Lung (tissue), 12 donors: ENCODE results near the gene FAM107A. TPM values are rescaled to one million over a fixed set of nuclear protein-coding genes. Genes with fewer than 3 reads are reported as not detected.

Experiments used
- ATAC-seq: fragments of 200-7000 bp; cut with Tn5 transposase; one replicate; pipeline ENCODE4 v1.9.1; 2020; ENCODE audit warnings: moderate number of reproducible peaks; ENCODE audit not compliant: insufficient read depth, low FRiP score
- DNase-seq, 3 donors: peaks; one replicate each; pipeline ENCODE4 v3.0.0-alpha.2; 2013 to 2017
- H3K27ac ChIP-seq, 2 donors: one replicate each; pipeline ENCODE4 v1.5.1; 2013; ENCODE audit warnings: mild to moderate bottlenecking in 2 of 2, moderate library complexity in 2 of 2, control low read depth in 1 of 2, inconsistent platforms in 1 of 2, low read depth in 1 of 2, low read length in 1 of 2
- H3K27me3 ChIP-seq, 3 donors: one replicate each; pipeline ENCODE4 v1.5.1; 2013; ENCODE audit warnings: low read length in 2 of 3; ENCODE audit not compliant: control insufficient read depth in 3 of 3, insufficient read depth in 3 of 3
- H3K36me3 ChIP-seq, 4 donors: one replicate each; pipeline ENCODE4 v1.5.1; 2013; ENCODE audit warnings: low read length in 4 of 4, mild to moderate bottlenecking in 1 of 4, moderate library complexity in 1 of 4; ENCODE audit not compliant: control insufficient read depth in 4 of 4, insufficient read depth in 4 of 4
- H3K4me1 ChIP-seq, 5 donors: one replicate each; pipeline ENCODE4 v1.5.1; 2013; ENCODE audit warnings: low read length in 5 of 5, mild to moderate bottlenecking in 2 of 5, moderate library complexity in 1 of 5; ENCODE audit not compliant: control insufficient read depth in 5 of 5, insufficient read depth in 5 of 5
- H3K4me3 ChIP-seq: one replicate; pipeline ENCODE4 v1.5.1; 2013; ENCODE audit warnings: mild to moderate bottlenecking, control low read depth, moderate library complexity
- H3K9ac ChIP-seq, 2 donors: one replicate each; pipeline ENCODE4 v1.5.1; 2013; ENCODE audit warnings: low read length in 2 of 2, control low read depth in 1 of 2; ENCODE audit not compliant: insufficient read depth in 1 of 2
- H3K9me3 ChIP-seq, 4 donors: one replicate each; pipeline ENCODE4 v1.5.1; 2013; ENCODE audit warnings: low read length in 3 of 4, mild to moderate bottlenecking in 1 of 4, moderate library complexity in 1 of 4; ENCODE audit not compliant: control insufficient read depth in 4 of 4, insufficient read depth in 3 of 4
- WGBS, 2 donors: extraction: QIAGEN DNeasy Blood & Tissue Kit; methylation state at CpG; one replicate each; pipeline ENCODE4 v1.1.7; 2013; 5-methylcytosine and 5-hydroxymethylcytosine counted together
- polyA plus RNA-seq, 2 donors: library from polyadenylated mRNA; stranded (reverse); fragments of 200-250 nt; gene quantifications; one replicate each; pipeline ENCODE4 v1.2.1, GENCODE V29; 2013
- total RNA-seq, 2 donors: library from RNA; depleted of rRNA in 1 of 2; stranded (reverse); fragments of >200 nt in 1 of 2; gene quantifications; one replicate each; pipeline ENCODE4 v1.2.1, GENCODE V29; 2014 to 2021
- TF ChIP-seq, protein P1 (sequence below): IDR thresholded peaks from 2 replicates; pipeline ENCODE4 v1.5.1; 2012; ENCODE audit warnings: mild to moderate bottlenecking; ENCODE audit errors: control extremely low read depth, extremely low read depth
- donor health status: control.
- donor health status: control.
- donor health status: Bipolar disorder and iron deficiency.
- donor health status: healthy.
- donor health status: DM: yes; HTN: yes; CAD: no.

FAM107A gene
- total and polyA plus RNA-seq, 4 donors = 4.2 to 83.6 (median 34.7) TPM

DNA sequence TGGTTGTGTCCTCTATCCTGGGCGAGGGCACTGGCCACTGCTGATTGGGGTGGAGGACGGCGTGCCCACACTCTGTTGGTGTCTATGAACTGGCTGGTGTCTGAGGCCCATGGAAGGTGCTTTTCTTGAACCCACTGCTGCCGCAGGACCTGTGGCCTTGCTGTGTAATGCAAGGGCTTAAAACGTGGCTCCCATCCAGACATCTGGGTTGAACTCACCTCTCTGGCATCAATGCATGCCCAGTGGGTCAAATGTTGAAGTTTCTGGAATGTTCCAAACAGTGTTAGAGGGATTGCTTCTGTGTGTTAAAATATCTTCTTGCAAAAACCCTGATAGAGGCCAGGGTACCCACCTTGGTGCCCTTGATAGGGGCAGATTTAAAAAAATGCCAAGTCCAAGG, 46.8 kb upstream of the FAM107A start:
- ATAC-seq = no peak
- 85 to 86% methylated on average over 5 of the region's 5 CpGs for WGBS, 2 donors
- Histone ChIP-seq H3K4me1 (peaks cover 0 to 22% (median 15%) of the 10 kb centered on the region in 5 donors), H3K9ac (no peak overlapping the region), H3K27ac (no peak overlapping the region), H3K27me3 (no peaks in the 10 kb centered on the region), H3K36me3 (no peaks in the 10 kb centered on the region), H3K4me3 (no peak overlapping the region), H3K9me3 (no peaks in the 10 kb centered on the region)
- TF ChIP-seq, protein P1, sequence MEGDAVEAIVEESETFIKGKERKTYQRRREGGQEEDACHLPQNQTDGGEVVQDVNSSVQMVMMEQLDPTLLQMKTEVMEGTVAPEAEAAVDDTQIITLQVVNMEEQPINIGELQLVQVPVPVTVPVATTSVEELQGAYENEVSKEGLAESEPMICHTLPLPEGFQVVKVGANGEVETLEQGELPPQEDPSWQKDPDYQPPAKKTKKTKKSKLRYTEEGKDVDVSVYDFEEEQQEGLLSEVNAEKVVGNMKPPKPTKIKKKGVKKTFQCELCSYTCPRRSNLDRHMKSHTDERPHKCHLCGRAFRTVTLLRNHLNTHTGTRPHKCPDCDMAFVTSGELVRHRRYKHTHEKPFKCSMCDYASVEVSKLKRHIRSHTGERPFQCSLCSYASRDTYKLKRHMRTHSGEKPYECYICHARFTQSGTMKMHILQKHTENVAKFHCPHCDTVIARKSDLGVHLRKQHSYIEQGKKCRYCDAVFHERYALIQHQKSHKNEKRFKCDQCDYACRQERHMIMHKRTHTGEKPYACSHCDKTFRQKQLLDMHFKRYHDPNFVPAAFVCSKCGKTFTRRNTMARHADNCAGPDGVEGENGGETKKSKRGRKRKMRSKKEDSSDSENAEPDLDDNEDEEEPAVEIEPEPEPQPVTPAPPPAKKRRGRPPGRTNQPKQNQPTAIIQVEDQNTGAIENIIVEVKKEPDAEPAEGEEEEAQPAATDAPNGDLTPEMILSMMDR = no peak
- no peak for DNase-seq

DNA sequence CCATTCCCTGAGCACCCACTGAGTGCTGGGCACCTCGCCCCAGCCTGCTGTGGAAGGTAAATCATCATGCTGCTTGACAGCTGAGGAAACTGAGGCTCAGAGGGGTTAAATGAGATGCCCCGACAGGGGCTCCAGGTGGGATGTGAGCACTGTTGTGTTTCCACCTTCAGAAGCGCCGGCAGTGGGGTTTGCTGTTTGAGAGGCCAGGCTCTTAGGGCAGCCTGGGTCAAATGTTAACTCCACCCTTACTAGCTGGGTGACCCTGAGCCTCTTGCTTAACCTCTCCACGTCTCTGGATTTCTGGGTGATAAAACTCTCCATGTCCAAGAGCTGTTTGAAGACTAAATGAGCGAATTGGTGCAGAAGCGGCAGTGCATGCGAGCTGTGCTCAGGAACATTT, 46.3 kb upstream of the FAM107A start:
- Histone ChIP-seq H3K4me3 (no peak overlapping the region), H3K36me3 (no peaks in the 10 kb centered on the region), H3K9me3 (no peaks in the 10 kb centered on the region), H3K4me1 (peaks cover 0 to 18% (median 14%) of the 10 kb centered on the region in 5 donors), H3K27me3 (no peaks in the 10 kb centered on the region), H3K9ac (no peak overlapping the region), H3K27ac (no peak overlapping the region)
- 72 to 77% methylated on average over 8 of the region's 8 CpGs for WGBS, 2 donors
- DNase-seq (no peak), ATAC-seq (no peak)
- TF ChIP-seq, protein P1 = no peak

DNA sequence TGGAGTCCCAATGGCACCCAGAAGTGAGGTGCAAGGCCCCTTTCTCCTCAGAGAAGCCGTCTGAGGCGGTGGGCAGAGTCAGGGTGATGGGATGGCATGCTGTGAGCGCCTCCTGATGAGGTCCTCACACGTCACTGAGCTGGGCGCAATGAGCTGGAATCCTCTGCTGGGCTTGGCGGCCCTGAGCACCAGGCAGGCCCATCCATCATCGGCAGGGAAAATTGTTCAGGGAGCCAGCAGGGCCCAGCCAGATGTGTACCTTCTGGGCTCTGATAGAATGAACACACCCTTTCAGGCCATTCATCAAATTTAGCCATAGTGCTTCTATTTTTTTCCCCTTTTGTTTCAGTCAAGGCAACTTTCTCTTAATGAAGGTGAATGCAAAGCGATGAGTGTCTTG, 45.7 kb upstream of the FAM107A start:
- TF ChIP-seq, protein P1 = no peak

DNA sequence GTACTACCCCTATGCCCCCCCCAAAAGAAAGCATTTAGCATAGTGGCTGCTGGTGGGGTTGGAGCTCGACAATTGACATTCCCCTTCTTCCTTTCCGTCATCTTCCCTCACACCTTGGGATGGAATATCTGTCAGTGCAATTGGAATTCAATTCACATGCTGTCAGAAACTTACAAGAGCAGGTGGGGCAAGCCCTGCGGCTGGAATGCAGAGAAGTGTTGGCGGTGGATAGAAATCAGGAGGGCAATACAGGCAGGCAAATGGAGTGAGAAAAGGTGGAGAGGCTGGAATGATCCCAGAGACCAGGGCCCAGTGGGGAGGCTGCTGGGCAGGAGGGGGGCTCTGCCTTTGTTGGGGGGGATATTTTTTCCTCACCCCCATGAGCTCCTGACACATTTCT, 45.2 kb upstream of the FAM107A start:
- peaks cover 0 to 14% (median 8%) of the 10 kb centered on the region in 5 donors for H3K4me1 ChIP-seq
- H3K27ac ChIP-seq = no peak overlapping the region
- ATAC-seq (no peak), DNase-seq (no peak)
- TF ChIP-seq, protein P1 = no peak
- H3K27me3 ChIP-seq = no peaks in the 10 kb centered on the region
- H3K4me3 ChIP-seq = no peak overlapping the region
- no peak overlapping the region for H3K9ac ChIP-seq
- 83 to 92% methylated on average over 4 of the region's 4 CpGs for whole genome bisulfite sequencing, 2 donors
- H3K36me3 ChIP-seq = no peaks in the 10 kb centered on the region
- no peaks in the 10 kb centered on the region for H3K9me3 ChIP-seq

More for the DNA sequence above, 45.7 kb upstream of the FAM107A start:
- Histone ChIP-seq H3K27ac (no peak overlapping the region), H3K36me3 (no peaks in the 10 kb centered on the region), H3K4me1 (peaks cover 0 to 14% (median 9%) of the 10 kb centered on the region in 5 donors), H3K27me3 (no peaks in the 10 kb centered on the region), H3K9me3 (no peaks in the 10 kb centered on the region), H3K9ac (no peak overlapping the region), H3K4me3 (no peak overlapping the region)
- DNase-seq (no peak), ATAC-seq (no peak)
- 93 to 94% methylated on average over 8 of the region's 8 CpGs for WGBS, 2 donors
